NCI-H1694 treated with DMSO at 0.1 percent for 48 hours (cell line): ENCODE measurements around the gene GZMM.
"Not testable (repeated sequence)": the region's sequence is repeated elsewhere in the genome, so short reads cannot be mapped to it uniquely, and the experiment has no call there.

ENCODE experiments used
- DNase-seq: peaks from one replicate; lab custom pipeline; 2025; lab: John Stamatoyannopoulos, UW

The GZMM gene

GRCh38 chr19:583198-583967 lies 39.5 kb downstream of the GZMM start:
- DNase-seq, result no peak

DNA sequence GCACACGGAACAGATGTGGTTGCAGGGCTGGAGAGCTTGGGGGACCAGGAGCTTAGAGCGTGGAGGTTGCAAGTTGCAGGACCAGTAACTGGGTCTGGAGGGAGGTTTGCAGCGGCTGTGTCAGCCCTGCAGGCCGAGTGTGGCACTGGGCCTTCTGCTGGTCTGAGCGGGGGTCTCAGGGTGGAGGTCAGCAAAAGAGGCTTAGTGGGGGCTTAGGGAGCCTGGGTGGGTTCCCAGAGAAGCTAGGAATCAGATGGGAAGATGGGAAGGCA lies 40.1 kb downstream of the GZMM start:
- no peak for DNase-seq

DNA sequence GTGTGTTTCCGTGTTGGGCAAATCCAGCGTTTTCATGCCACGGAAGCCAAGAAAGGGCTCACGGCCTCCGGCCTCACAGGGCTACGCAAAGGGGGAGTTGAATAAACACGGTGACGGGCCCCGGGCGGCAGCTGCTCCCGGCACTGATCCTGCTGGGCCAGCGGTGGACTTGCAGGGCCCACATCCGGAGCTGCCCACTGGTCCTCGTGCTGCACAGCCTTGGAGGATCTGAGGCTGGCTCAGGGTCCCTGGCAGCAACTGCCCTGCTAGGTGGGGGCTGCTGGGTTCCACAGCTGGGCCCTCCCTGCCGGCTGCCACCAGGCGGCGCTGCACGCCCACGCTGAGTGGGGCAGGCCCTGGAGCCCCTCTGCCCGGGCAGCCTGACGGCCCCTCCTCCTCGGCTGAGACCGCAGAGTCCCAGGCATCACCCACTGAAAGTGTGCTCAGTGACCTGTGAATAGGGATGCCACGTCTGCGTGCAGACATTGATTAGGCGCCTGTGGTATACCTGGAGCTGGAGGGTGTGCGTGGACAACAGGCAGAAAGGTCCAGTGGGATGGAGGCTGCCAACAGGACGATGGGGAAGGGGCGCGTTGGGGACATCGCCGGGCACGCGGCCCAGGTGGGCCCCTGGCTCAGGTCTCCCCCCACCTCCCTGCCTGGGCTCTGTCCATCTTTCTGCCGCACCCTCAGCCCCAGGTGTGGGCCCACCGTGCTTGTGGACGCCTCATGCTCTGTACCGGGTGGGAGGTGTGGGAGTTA lies 40.6 kb downstream of the GZMM start:
- DNase-seq, result peak; percentile 9

- not testable (repeated sequence) for DNase-seq
Measured at GRCh38 chr19:585146-585545, 41.3 kb downstream of the GZMM start.

DNA sequence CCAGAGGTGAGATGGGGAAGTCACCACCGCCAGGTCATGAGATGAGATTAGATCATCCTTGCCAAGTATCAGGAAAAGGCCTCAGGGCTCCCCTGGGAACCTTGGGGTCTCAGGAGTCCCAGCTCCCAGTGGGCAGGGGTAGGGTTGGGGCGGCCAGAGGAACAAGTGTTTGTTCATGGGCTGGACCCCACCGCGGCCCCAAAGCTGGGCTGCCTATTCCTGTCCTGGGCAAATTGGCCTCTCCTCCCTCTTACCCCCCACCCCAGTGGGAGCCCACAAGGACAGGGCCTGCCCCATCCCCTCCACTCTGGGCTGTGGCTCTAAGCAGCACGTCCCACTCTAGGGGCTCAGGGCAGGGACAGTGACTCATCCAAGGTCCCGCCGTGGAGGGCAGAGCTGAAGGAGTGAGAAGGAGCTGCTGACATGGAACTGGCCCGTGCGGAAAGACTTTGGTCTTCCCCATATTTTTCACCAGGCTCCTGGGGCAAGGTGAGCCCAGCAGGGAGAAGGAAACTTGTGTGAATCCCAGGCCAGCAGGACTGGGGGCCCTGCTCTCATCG lies 41.8 kb downstream of the GZMM start:
- DNase-seq, result no peak

- peak; percentile 87 for DNase-seq
Measured at GRCh38 chr19:588093-588740, 44.4 kb downstream of the GZMM start.

GRCh38 chr19:588741-589692 lies 45.2 kb downstream of the GZMM start:
- no peak for DNase-seq

- no peak for DNase-seq
Measured at GRCh38 chr19:589693-590395, 46.0 kb downstream of the GZMM start, which contains the start of gene HCN2. Gene HCN2 (plus strand): TSS chr19:589881. CDS start chr19:589946, 65 bp downstream.

- no peak for DNase-seq
Measured at GRCh38 chr19:590396-590745, 46.5 kb downstream of the GZMM start.

GRCh38 chr19:590750-591098 lies 46.9 kb downstream of the GZMM start:
- no peak for DNase-seq

- DNase-seq, result no peak
Measured at GRCh38 chr19:591099-591958, 47.5 kb downstream of the GZMM start.

DNA sequence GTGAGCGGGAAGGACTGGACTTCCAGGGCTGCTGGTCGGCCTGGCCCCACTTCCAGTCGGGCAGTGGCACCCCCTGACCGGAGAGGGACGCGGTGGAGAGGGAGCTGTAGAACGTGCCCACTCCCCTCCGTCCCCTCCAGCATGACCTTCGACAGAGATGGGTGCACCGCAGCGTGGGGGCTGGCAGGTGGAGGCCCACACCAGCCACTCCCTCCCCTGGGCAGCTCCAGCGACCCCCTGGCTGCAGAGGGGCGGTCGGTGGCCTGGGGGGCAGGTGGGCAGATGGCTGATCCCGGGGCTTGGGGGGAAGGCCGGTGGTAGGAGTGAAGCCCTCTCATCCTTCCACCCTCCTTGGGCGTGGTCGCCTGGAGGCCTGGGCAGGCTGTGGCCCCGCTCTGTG lies 48.2 kb downstream of the GZMM start:
- no peak for DNase-seq

- DNase-seq, result no peak
Measured at GRCh38 chr19:593055-593454, 49.2 kb downstream of the GZMM start.

- no peak for DNase-seq
Measured at GRCh38 chr19:593505-593904, 49.7 kb downstream of the GZMM start.

GRCh38 chr19:594265-594870 lies 50.5 kb downstream of the GZMM start:
- DNase-seq, result no peak

DNA sequence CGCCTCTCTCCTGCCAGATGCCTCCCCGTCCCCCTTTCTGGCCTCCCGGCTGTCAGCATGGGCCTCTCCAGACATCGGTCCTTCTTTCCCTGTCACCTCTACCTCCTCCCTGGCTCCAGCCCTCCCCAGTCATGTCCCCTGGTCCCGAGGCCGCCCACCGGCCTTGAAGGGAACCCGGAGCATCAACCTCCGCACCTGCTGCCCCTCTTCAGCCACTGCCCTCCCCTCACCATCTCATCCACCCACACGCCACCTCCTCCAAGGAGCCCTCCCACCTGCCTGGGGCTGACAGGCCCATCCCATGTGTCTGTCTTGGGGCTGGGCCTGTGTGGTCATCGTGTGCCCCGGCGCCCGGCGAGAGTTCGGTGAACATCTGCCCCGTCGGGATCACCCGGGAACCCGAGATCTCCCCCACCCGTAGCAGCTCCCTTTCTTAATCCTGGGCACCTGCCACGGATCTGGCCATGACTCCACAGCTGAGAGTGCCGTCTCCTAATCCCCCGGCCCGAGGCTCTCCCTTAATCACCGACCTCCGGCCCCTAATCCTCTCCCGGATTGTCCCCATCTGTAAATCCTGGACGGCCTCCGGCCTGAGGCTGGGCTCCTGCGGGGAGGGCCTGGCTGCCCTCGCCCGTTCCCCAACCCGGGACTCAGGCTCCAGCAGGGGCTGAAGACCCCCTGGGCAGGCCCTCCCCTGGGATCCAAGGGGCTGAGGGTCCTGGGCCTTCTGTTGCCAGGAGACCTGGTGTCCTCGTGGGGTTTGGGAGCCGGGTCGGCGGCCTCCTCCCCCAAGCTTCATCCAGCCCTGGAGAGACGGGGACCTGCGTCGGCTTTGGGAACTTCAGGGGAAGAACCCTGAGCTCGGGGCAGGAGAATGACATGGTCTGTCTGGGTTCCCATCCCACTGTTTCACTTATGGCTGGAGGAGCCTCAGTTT lies 51.7 kb downstream of the GZMM start:
- DNase-seq, result no peak

GRCh38 chr19:596263-596655 lies 52.4 kb downstream of the GZMM start:
- no peak for DNase-seq

GRCh38 chr19:597406-598315 lies 53.8 kb downstream of the GZMM start:
- no peak for DNase-seq
